ENCODE measurements around the gene RAPGEF6. TPM values are rescaled to one million over a fixed set of nuclear protein-coding genes. Genes with fewer than 3 reads are reported as not detected.
"Not testable (repeated sequence)": the region's sequence is repeated elsewhere in the genome, so short reads cannot be mapped to it uniquely, and the experiment has no call there.

Gene RAPGEF6
- total and polyA plus RNA-seq, 2 of the 4 experiments (the other 2 are of a cell fraction): 5.8 to 18.8 TPM

DNA sequence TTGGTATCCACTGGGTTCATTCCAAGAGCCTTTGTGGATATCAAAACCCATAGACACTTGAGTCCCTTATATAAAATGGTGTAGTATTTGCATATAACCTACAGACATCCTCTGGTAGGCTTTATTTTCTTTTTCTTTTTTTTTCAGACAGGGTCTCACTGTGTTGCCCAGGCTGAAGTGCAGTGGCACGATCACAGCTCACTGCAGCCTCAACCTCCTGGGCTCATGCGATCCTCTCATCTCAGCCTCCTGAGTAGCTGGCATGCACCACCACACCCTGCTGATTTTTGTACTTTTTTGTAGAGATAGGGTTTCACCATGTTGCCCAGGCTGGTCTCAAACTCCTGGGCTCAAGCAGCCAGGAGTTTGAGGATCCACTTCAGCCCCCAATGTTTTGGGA, 13.9 kb downstream of the RAPGEF6 start:
- H3K4me1 ChIP-seq (ENCODE audit: control insufficient read depth, insufficient read depth, low read length); H3K9me3 ChIP-seq (ENCODE audit: control insufficient read depth, insufficient read depth, low read length); BruUV-seq (replicated peaks); H2AK9ac ChIP-seq (replicated peaks; ENCODE audit: low read depth, low read length, poor library complexity); H3K4me2 ChIP-seq (ENCODE audit: low read depth, low read length); CTCF ChIA-PET; H2BK120ac ChIP-seq (ENCODE audit: low read depth, low read length); H3K56ac ChIP-seq (ENCODE audit: extremely low read depth, insufficient read depth, low read length); H2BK15ac ChIP-seq (ENCODE audit: low read depth, low read length); DNase-seq; H4K20me1 ChIP-seq (ENCODE audit: insufficient read depth, low read length); H3K4ac ChIP-seq (ENCODE audit: low read depth, low read length); H3K23ac ChIP-seq (ENCODE audit: low read depth, low read length); H2AFZ ChIP-seq (replicated peaks; ENCODE audit: low read length, poor library complexity); H3K27me3 ChIP-seq (ENCODE audit: control insufficient read depth, insufficient read depth, low read length); H3K9ac ChIP-seq (ENCODE audit: low read depth, low read length); ATAC-seq (ENCODE audit: low read depth); H3K9me1 ChIP-seq (ENCODE audit: insufficient read depth, low read length); intact Hi-C loops (cut with micrococcal nuclease); H4K91ac ChIP-seq (ENCODE audit: insufficient read depth, low read depth, low read length); H2BK5ac ChIP-seq (ENCODE audit: low read depth, low read length, poor library complexity, severe bottlenecking); H3K18ac ChIP-seq (ENCODE audit: low read depth, low read length); dilution Hi-C loops (cut with HindIII; ENCODE audit: low sequenced_read_pairs, unreplicated experiment); H3K36me3 ChIP-seq (ENCODE audit: control insufficient read depth, insufficient read depth, low read length); H3K27ac ChIP-seq (ENCODE audit: insufficient read depth, low read length); H3K14ac ChIP-seq (replicated peaks; ENCODE audit: low read depth, low read length); H2BK20ac ChIP-seq (ENCODE audit: low read depth, low read length); in situ Hi-C loops (cut with MboI; ENCODE audit: low sequenced_read_pairs); H3K4me3 ChIP-seq (ENCODE audit: insufficient read depth, low read depth, low read length); H4K8ac ChIP-seq (ENCODE audit: low read depth in 2 of 2, low read length in 2 of 2); H4K5ac ChIP-seq (ENCODE audit: low read depth, low read length); H2AK5ac ChIP-seq (ENCODE audit: low read depth, low read length): not testable (repeated sequence)
- POLR2A ChIA-PET (ENCODE audit: unreplicated experiment): interaction anchor here (0.7 kb wide), 1 partner anchor 11 kb away, joined by 6 read pairs; no protein-coding TSS in a partner anchor
- no CpG with 5 or more reads among the region's 2 CpGs for WGBS, 2 experiments (ENCODE audit: extremely low coverage in 2 of 2, insufficient read length in 1 of 2)
- H3K79me1 ChIP-seq (ENCODE audit: low read depth in 1 of 2, low read length in 2 of 2): peaks cover 16 to 55% of the 10 kb centered on the region in 2 experiments

All from IMR-90 (cell line).